Activated T-helper 2 cell treated with anti-CD3 and anti-CD28 coated beads, Interferon-gamma antibody, Interleukin-2, Interleukin-4, amounts not matched to agents 10 μg/mL and 5 μg/mL and 100 μg/mL, durations not matched to agents 14 hours and 24 hours and 36 hours (primary cell): ENCODE data around the gene SNED1. TPM values are rescaled to one million over a fixed set of nuclear protein-coding genes. Genes with fewer than 3 reads are reported as not detected.
A peak's percentile ranks its signal among the peaks of the same experiment; 100 is the strongest.

ENCODE experiments used
- DNase-seq: peaks from one replicate; pipeline ENCODE4 v3.0.0; 2021; ENCODE audit warnings: low spot score
- H3K27ac Mint-ChIP-seq: one replicate; pipeline ENCODE4 v1.8.0; 2021; ENCODE audit warnings: mixed read lengths
- H3K27me3 Mint-ChIP-seq: one replicate; pipeline ENCODE4 v1.8.0; 2021; ENCODE audit warnings: low read depth, mixed read lengths
- H3K36me3 Mint-ChIP-seq: one replicate; pipeline ENCODE4 v1.8.0; 2021; ENCODE audit warnings: low read depth, mixed read lengths
- H3K4me1 Mint-ChIP-seq: one replicate; pipeline ENCODE4 v1.8.0; 2021; ENCODE audit warnings: low read depth, mixed read lengths
- H3K4me3 Mint-ChIP-seq: one replicate; pipeline ENCODE4 v1.8.0; 2021; ENCODE audit warnings: low read depth, mild to moderate bottlenecking, moderate library complexity, mixed read lengths
- H3K9me3 Mint-ChIP-seq: one replicate; pipeline ENCODE4 v1.8.0; 2021; ENCODE audit warnings: mixed read lengths
- intact Hi-C: fragments of 100-400 bp; cut with micrococcal nuclease; formaldehyde crosslinking; loops from one replicate; pipeline ENCODE4 v1.15.1; 2023
- total RNA-seq: library from RNA; stranded (reverse); gene quantifications from 2 replicates; pipeline ENCODE4 v1.2.3, GENCODE V29; 2022

Gene SNED1
- total RNA-seq, 1 donor from 2014 or later = 1.5 TPM

DNA sequence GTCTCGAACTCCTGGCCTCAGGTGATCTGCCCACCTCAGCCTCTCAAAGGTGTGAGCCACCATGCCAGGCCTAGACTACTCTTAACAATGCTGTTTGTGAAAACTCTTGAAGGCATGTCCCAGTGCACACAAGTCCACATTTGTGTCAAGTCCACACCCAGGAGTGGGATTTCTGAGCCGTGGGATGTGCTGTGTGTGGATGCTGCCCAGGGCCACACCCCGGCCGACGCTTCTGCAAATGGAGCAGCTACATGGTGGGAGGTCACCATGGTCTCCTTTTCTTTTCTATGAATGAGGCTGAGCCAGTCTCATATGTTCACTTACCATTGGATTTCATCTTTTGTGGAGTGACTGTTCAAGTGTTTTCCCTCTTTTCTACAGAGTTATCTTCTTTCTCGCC lies 15.8 kb downstream of the SNED1 start:
- intact Hi-C loops = no loop called here
- Mint-ChIP-seq H3K4me3 (no peak overlapping the region), H3K27me3 (peaks cover 5% of the 10 kb centered on the region), H3K4me1 (peaks cover 3% of the 10 kb centered on the region), H3K27ac (no peak overlapping the region), H3K36me3 (no peaks in the 10 kb centered on the region), H3K9me3 (no peaks in the 10 kb centered on the region)
- DNase-seq = no peak

DNA sequence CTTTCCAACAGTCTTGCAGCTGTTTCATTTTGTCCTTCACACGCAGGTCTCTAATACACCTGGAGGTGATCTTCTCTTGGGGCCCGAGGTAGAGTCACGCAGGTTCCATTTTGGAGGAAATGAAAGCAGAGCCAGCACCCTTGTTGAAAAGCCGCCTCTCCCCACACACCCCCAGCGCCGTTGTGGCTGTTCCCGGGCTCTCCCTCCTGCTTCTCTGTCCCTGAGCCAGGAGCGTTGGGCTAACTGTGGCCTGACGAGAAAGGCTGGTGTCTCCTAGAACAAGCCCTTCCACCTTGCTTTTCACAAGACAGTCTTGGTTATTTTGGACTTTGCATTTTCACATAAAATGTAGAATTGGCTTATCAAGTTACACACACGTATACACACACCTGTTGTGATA lies 16.3 kb downstream of the SNED1 start:
- H3K27me3 Mint-ChIP-seq = peaks cover 4% of the 10 kb centered on the region
- no peaks in the 10 kb centered on the region for H3K36me3 Mint-ChIP-seq
- H3K27ac Mint-ChIP-seq = no peak overlapping the region
- no peak overlapping the region for H3K4me3 Mint-ChIP-seq
- H3K9me3 Mint-ChIP-seq = no peaks in the 10 kb centered on the region
- intact Hi-C loops = no loop called here
- DNase-seq = no peak
- peaks cover 3% of the 10 kb centered on the region for H3K4me1 Mint-ChIP-seq

DNA sequence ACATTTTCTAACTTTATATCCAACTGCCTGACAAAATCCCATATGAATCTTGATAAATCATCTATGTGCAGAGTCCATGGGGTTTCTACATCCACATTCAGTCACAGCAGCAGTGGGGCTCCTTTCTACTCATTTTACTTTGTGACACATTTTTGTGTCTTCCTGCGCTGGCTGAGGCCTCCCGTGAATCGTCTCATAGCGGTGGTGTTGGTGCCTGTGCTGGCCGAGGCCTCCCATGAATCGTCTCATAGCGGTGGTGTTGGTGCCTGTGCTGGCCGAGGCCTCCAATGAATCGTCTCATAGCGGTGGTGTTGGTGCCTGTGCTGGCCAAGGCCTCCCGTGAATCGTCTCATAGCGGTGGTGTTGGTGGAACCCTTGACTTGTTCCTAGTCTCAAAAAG lies 17.0 kb downstream of the SNED1 start:
- Mint-ChIP-seq H3K27me3 (peaks cover 4% of the 10 kb centered on the region), H3K36me3 (no peaks in the 10 kb centered on the region), H3K9me3 (no peaks in the 10 kb centered on the region), H3K27ac (no peak overlapping the region), H3K4me1 (no peaks in the 10 kb centered on the region), H3K4me3 (no peak overlapping the region)
- intact Hi-C loops = no loop called here
- no peak for DNase-seq

DNA sequence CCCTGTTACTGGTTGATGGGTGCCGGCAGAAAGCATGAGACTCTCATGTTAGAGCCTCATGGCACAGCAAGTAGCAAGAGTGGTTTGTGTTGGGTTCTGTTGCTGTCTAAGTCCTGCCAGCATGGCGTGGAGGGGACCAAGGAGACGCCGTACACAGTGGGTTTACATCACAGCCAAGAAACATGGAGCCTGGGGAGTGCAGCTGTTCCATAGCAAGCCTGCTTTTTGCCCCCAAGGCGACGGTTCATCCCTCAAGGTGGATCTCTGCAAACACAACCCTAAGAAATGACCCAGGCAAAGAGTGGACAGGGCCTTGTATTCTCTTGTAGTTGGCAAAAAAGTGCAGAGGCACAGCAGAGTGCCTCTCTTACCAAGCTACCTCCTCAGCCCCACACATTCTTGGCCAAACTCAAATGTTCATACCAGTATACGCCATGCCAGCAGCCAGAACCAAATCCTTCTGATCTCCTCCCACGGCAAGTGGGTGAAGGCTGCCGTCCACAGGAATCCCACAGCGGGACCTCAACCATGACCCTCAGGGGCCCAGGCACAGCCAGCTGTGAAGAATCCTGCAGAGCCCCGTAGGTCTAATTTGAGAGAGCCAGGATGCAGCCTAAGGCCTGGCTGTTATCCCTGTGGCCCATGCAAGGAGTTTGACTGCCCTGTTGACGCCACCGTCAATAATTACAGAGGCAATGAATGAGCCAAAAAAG lies 19.0 kb downstream of the SNED1 start:
- Mint-ChIP-seq H3K9me3 (no peaks in the 10 kb centered on the region), H3K36me3 (no peaks in the 10 kb centered on the region), H3K27me3 (peaks cover 2% of the 10 kb centered on the region), H3K4me3 (no peak overlapping the region), H3K4me1 (no peaks in the 10 kb centered on the region), H3K27ac (no peak overlapping the region)
- DNase-seq = peak; percentile 6
- intact Hi-C loops = no loop called here

DNA sequence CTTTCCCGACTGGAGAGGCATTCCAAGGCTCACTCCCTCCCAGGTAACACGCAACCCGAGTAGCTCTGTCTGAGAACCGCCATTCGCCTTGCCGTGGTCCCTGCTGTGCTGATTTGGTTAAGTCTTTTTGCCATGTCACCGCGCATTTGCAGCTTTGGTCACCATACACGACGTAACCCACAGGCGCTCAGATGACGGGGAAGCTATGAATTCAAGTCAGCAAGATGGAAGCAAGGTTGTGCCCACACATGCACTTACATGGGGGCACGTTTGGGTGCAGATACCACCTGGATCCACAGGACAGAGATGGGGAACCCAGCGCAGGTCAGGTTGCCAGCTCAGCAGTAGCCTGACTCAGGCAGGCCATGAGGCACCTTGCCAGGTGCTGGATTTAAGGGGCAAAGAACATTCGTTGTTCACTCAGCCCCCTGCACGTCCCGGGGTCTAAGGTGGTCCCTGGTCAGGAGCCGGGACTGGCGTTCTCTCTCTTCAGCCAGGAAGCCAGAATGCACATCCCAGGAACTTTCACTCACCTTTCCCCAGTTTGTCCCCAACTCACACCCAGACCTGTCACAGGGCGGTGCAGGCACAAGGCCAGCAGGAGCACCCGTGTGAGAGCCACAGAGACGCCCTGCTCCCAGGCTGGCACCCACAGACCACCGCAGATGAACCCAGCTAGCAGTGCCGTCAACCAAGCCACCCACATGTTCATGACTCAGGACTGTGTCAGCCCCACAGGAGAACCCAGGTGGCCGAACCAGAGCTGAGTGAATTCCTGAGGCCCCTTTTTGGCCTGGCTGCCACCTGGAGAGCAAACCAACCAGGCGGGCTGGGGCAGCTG lies 19.9 kb downstream of the SNED1 start:
- Mint-ChIP-seq H3K4me1 (no peaks in the 10 kb centered on the region), H3K27me3 (no peaks in the 10 kb centered on the region), H3K4me3 (no peak overlapping the region), H3K9me3 (no peaks in the 10 kb centered on the region), H3K27ac (no peak overlapping the region), H3K36me3 (no peaks in the 10 kb centered on the region)
- intact Hi-C loops = no loop called here
- DNase-seq = peak; percentile 4

DNA sequence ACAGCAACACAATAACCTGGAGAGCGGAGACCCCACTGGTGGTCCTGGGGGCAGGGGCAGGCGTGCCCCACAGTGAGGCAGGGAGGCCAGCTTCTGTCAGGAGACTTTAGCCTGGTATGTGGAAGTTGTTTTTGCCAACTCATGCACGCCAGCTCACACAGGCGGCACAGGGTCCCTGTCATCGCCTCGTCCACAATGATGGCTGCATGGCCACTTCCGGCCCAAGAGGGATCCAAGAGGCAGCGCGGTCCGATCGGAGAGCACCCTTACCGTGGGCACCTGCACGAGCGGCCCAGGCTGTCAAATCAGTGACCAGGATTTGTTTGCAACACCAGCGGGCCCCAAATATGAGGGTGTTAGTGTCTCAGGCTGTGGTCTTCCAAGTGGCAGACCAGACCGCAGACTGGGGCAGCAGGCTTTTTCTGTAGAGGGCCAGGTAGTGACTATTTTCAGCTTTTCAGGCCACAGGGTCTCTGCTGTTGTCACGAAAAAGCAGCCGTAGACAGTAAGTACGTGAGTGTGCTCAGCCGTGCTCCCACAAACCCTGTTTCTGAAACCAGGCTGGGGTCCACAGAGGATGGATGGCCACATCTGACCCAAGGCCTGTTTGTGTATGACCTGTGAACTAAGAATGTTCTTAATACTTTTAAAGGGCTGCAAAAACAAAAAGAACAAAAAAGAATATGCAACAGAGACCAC lies 21.2 kb downstream of the SNED1 start:
- intact Hi-C loops = no loop called here
- no peak overlapping the region for H3K4me3 Mint-ChIP-seq
- H3K9me3 Mint-ChIP-seq = no peaks in the 10 kb centered on the region
- H3K27me3 Mint-ChIP-seq = no peaks in the 10 kb centered on the region
- no peak overlapping the region for H3K27ac Mint-ChIP-seq
- H3K36me3 Mint-ChIP-seq = no peaks in the 10 kb centered on the region
- no peak for DNase-seq
- no peaks in the 10 kb centered on the region for H3K4me1 Mint-ChIP-seq

DNA sequence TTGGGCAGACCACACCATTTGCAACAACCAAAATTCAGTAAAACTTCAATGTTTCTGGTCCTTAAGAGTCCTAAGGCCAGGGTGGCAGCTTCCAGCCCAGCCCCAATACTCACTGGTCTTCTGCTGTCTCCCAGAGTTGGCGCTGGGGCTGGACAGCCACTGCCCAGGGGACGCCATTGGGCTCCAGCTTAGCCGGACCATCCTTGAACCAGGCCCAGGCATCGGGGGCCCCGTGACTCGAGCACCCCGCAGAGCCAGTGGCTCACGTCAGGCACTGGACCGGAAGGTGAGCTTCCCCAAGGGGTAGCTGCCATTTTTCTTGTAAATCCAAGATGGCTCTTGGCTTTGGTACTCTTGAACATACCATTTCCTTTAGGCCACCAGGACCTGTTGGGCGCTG lies 21.8 kb downstream of the SNED1 start:
- H3K36me3 Mint-ChIP-seq = no peaks in the 10 kb centered on the region
- no peak overlapping the region for H3K27ac Mint-ChIP-seq
- H3K27me3 Mint-ChIP-seq = no peaks in the 10 kb centered on the region
- no peak overlapping the region for H3K4me3 Mint-ChIP-seq
- intact Hi-C loops = no loop called here
- H3K4me1 Mint-ChIP-seq = no peaks in the 10 kb centered on the region
- no peak for DNase-seq
- H3K9me3 Mint-ChIP-seq = peaks cover 5% of the 10 kb centered on the region

DNA sequence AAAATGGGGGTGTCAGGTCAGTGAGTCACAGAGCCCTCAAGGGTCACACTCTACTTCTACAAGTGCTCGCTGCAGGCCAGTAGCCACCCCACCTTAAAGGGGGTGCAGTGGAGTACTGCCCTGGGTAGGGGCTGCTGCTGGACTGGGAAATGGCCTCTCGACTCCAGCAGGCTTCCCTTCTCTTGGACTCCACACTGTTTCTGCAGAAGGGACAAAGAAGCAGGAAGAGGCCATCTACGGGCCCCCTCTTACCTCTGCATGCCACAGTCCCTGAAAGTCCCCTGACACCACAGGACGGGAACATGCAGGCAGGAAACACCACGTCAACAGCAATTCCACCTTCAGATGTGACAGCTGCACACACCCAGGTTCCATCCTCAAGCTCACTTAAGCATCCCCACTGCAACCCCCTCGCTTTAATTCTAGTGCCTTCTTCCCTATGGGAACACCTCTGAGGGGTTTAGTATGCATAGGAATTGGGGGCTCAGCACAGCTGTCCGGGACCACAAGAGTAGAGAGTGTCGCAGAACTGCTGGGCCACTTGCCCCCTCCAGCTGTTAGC lies 22.3 kb downstream of the SNED1 start:
- no peaks in the 10 kb centered on the region for H3K4me1 Mint-ChIP-seq
- H3K36me3 Mint-ChIP-seq = peaks cover 3% of the 10 kb centered on the region
- no peaks in the 10 kb centered on the region for H3K27me3 Mint-ChIP-seq
- no peak overlapping the region for H3K4me3 Mint-ChIP-seq
- no peak for DNase-seq
- no peak overlapping the region for H3K27ac Mint-ChIP-seq
- peaks cover 10% of the 10 kb centered on the region for H3K9me3 Mint-ChIP-seq
- intact Hi-C loops = no loop called here

DNA sequence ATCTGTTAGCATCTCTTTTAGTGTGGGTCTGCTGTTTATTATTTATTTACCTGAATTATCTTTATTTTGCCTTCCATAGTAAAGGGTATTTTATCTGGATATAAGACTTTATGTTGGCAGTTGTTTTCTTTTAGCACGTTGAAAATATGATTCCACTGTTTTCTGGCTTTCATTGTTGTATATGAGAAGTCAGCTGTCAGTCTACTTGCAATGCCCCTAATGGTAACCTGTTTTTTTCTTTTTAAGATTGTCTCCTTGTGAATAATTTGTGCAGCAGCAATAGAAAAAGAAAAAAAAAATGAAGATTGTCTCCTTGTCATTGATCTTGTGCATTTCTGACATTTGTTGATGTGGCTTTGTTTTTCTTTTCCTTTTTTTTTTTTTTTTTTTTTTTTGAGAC lies 27.2 kb downstream of the SNED1 start:
- no peaks in the 10 kb centered on the region for H3K4me1 Mint-ChIP-seq
- peaks cover 28% of the 10 kb centered on the region for H3K9me3 Mint-ChIP-seq
- H3K4me3 Mint-ChIP-seq = no peak overlapping the region
- intact Hi-C loops = no loop called here
- H3K36me3 Mint-ChIP-seq = peaks cover 7% of the 10 kb centered on the region
- H3K27ac Mint-ChIP-seq = no peak overlapping the region
- H3K27me3 Mint-ChIP-seq = no peaks in the 10 kb centered on the region
- DNase-seq = no peak

DNA sequence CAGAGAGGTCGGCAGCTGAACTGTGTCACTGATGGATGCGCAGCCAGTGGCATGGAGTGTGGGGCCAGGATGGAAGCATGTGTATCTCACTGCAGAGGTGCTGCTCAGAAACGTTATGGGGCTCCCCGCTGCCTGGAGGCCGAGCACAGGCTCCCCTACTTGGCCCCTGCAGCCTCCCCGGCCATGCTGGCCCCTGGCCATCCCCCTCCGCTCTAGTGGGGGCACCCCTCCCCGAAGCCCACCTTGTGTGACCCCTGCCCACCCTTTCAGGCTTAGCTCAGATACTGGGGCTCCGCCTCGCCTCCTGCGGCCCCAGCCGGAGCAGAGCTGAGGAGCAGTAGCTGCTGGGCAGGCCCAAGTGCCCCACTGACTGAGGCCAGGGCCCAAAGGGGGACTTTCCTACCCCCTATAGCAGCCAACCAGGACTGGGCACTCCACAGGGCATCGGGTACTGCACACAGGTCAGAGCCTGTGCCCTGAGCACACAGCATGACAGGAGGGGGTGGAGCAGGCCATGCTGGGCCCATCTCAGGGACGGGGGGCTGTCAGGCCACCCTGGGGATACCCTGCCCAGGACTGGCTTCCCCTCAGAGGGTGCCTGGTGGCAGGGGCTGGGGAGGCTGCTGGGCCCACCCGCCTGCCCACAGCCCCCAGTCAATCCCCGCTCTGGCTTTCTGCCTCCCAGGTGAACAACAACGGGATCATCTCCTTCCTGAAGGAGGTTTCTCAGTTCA lies 31.3 kb downstream of the SNED1 start:
- Mint-ChIP-seq H3K4me1 (no peaks in the 10 kb centered on the region), H3K27me3 (no peaks in the 10 kb centered on the region), H3K4me3 (no peak overlapping the region), H3K36me3 (peaks cover 7% of the 10 kb centered on the region), H3K9me3 (peaks cover 27% of the 10 kb centered on the region), H3K27ac (no peak overlapping the region)
- no peak for DNase-seq
- intact Hi-C loops = no loop called here

DNA sequence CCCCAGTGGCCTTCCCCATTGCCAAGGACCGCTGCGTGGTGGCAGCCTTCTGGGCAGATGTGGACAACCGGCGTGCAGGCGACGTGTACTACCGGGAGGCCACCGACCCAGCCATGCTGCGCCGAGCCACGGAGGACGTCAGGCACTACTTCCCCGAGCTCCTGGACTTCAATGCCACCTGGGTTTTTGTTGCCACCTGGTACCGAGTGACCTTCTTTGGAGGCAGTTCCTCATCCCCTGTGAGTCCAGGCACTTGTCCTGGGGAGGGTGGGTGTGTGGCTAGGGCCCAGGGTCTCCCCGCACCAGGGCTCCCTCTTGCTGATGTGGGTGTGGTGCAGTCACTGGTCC lies 31.9 kb downstream of the SNED1 start:
- intact Hi-C loops = no loop called here
- Mint-ChIP-seq H3K27me3 (no peaks in the 10 kb centered on the region), H3K36me3 (peaks cover 7% of the 10 kb centered on the region), H3K4me1 (no peaks in the 10 kb centered on the region), H3K9me3 (peaks cover 21% of the 10 kb centered on the region), H3K27ac (no peak overlapping the region), H3K4me3 (no peak overlapping the region)
- no peak for DNase-seq

DNA sequence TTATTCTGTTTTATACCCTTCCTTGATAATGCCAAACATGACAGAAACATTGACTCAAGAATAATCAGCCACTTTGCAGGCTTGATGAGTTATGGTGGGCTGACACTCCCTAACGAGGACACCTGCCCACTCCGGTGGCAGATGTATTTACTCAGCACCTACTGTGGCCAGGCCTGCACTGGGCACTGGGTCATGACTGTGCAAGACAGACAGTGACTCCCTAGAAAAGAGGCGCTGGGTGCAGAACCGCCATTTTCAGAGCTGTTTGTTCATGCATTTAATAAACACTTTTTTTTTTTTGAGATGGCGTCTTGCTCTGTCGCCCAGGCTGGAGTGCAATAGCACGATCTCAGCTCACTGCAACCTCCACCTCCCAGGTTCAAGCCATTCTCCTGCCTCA lies 32.5 kb downstream of the SNED1 start:
- Mint-ChIP-seq H3K27me3 (no peaks in the 10 kb centered on the region), H3K36me3 (peaks cover 3% of the 10 kb centered on the region), H3K9me3 (peaks cover 16% of the 10 kb centered on the region), H3K27ac (no peak overlapping the region), H3K4me1 (no peaks in the 10 kb centered on the region), H3K4me3 (no peak overlapping the region)
- intact Hi-C loops = no loop called here
- DNase-seq = no peak
